Epithelial cell of proximal tubule (primary cell): Measurements from ENCODE around the gene TTLL11. TPM values are rescaled to one million over a fixed set of nuclear protein-coding genes. Genes with fewer than 3 reads are reported as not detected.
A peak's percentile ranks its signal among the peaks of the same experiment; 100 is the strongest.
"Not testable (repeated sequence)": the region's sequence is repeated elsewhere in the genome, so short reads cannot be mapped to it uniquely, and the experiment has no call there.

Experiments used
- DNase-seq: peaks from one replicate; pipeline ENCODE4 v3.0.0-alpha.2; 2011; ENCODE audit warnings: low read depth
- H3K4me3 ChIP-seq: 2 replicates; pipeline ENCODE4 v1.5.1; 2011; ENCODE audit warnings: low read depth, mild to moderate bottlenecking, low read length
- CTCF ChIP-seq: conservative IDR thresholded peaks from 2 replicates; pipeline ENCODE4 v1.5.1; 2012; ENCODE audit warnings: low read depth, mild to moderate bottlenecking, low read length
- total RNA-seq: library from RNA; depleted of rRNA; stranded (reverse); fragments of >200 nt; gene quantifications from 2 replicates; pipeline ENCODE4 v1.2.3, GENCODE V29; 2015

TTLL11 gene
- total RNA-seq, 1 donor from 2014 or later = 0.75 TPM

DNA sequence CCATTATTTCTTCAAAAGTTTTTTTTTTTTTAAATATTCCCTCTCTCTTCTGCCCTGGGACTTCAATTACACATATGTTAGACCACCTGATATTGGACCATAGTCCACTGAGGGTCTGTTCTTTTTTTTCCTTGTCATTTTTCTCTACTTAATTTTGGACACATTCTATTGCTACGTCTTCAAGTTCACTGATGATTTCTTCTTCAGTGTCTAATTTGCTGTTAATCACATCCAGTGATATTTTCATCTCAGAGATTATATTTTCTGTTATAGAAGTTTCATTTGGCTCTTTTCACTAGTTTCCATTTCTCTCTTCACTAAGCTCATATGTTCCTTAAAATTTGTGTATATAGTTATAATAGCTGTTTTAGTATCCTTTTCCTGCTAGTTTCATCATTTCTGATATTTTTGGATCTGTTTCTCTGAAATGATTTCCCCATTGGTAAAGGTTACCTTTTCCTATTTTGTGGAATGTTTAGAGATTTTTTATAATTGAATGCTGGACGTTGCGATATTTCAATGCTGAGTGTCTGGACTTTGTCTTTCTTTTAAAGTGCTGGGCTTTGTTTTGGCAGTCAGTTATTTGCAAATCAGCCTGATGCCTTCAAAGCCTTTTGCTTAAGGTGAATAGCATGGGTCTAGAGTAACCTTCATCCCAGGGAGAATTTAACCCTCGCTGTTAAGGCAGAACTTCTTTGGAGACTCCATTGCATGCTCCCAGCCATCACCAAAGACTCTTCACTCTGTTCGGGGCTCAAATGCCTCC is 111.8 kb downstream of the TTLL11 start:
- TF ChIP-seq CTCF = no peak
- no peak overlapping the region for H3K4me3 ChIP-seq
- DNase-seq = no peak

DNA sequence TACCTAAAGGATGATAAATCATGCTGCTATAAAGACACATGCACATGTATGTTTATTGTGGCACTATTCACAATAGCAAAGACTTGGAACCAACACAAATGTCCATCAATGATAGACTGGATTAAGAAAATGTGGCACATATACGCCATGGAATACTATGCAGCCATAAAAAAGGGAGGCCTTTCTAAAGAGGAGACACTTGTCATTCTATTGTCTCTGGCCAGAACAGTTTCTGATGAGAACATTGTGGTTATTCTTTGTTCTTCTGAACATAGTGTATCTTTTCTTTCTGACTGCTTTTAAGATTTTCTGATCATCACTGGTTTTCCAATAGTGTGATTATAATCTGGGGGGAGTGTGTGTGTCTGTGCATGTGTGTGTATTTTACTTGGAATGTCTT is 112.4 kb downstream of the TTLL11 start:
- H3K4me3 ChIP-seq, DNase-seq: not testable (repeated sequence)

DNA sequence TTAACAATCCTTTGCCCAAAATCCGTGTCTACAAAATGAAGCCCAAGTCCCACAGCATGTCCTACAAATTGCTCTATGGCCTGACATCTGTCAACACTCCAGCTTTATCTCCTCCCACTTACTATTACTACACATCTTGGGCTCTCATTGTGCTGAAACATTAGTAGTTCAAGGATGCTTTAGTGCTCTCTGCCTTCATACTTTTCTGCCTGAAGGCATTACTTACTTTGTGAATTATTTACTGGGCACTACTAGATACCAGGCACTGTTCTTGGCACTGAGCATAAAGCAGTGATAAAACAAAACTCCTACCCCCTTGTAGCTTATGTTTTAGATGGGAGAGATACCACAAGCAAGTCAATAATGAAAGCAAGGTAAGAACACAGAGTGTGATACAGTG is 113.4 kb downstream of the TTLL11 start:
- TF ChIP-seq CTCF = no peak
- DNase-seq = no peak
- H3K4me3 ChIP-seq = no peak overlapping the region

GRCh38 chr9:121976751-121977150 is 116.4 kb downstream of the TTLL11 start:
- no peak for TF ChIP-seq CTCF
- DNase-seq = peak; percentile 81
- no peak overlapping the region for H3K4me3 ChIP-seq

DNA sequence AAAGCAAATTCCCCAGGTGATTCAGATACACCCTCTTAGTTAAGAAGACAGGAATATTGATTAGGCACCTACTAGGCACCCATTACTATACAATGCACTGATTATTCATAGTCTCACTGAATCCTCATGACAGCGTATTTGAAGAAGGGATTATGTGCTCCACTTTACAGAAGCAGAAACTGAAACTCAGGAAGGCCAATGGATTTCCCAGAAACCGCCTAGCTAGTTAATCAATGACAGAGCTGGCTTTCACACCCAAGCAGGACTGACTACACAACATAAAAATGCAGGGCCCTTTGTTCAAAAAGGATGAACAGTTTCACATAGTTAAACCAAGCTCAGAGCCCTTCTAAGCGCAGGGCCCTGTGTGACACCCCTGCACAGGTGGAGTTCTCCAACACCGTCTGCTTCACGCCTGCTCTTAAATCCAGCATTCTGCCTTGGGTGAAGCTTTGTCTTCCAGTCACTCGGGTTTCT is 117.3 kb downstream of the TTLL11 start:
- DNase-seq = peak; percentile 94
- peak overlapping the region; percentile 32 for H3K4me3 ChIP-seq
- no peak for TF ChIP-seq CTCF

DNA sequence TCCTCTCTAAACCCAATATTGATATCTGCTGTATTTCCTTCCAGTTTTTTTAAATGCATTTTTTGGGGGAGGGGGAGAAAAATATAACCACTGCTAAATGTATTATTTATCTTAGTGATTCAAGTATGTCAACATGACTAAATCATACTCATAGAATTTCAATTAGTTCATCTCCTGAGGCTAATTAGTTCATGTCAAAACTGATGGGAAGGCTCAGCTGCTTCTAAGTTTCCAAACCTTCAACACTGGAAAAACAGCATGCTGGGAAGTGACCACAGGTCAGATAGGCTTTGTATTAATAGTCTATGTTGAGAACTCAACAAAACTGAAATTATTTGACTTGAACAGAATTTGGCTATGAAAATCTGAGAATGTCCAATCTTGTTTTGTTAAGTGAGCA is 118.7 kb downstream of the TTLL11 start:
- no peak for DNase-seq
- no peak for TF ChIP-seq CTCF
- H3K4me3 ChIP-seq = no peak overlapping the region

DNA sequence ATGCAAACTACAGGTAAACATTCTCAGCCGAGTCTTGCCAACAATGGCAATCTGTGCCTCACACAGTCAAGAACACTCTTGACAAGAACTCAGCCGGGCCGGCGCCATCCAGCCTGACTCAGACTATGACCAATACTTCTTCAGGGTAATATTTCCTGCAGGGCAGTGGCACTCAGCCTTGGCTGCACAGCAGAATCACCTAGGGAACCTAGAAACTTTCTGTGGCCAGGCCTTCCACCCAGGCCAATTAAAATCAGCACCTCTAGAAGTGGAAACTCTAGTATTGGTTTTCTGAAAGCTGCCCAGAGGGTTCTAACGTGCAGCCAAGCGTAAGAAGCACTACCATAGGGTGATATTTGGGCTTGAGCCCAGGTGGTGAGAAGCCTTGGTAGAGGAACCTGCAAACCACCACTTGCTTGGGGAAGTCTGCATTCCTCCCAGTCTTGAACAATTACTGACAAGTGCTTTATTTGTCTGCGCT is 120.6 kb downstream of the TTLL11 start:
- DNase-seq = peak; percentile 71
- no peak for TF ChIP-seq CTCF
- no peak overlapping the region for H3K4me3 ChIP-seq
